IPS-NIHi7 (cell line): Measurements from ENCODE around the gene TRIM6.
"Not testable (repeated sequence)": the region's sequence is repeated elsewhere in the genome, so short reads cannot be mapped to it uniquely, and the experiment has no call there.

Experiments used
- DNase-seq: peaks from one replicate; pipeline ENCODE4 v3.0.0; 2012; ENCODE audit warnings: mixed read lengths; ENCODE audit errors: extremely low spot score

TRIM6 gene

GRCh38 chr11:5604896-5605295 is 8.5 kb downstream of the TRIM6 start:
- DNase-seq = no peak

GRCh38 chr11:5605849-5606248 is 9.4 kb downstream of the TRIM6 start:
- no peak for DNase-seq

GRCh38 chr11:5608808-5609207 is 12.4 kb downstream of the TRIM6 start:
- DNase-seq = no peak

- no peak for DNase-seq
These were observed 14.0 kb downstream of the TRIM6 start for GRCh38 chr11:5610446-5610845.

- DNase-seq = peak; percentile 26
These were observed 15.2 kb downstream of the TRIM6 start for GRCh38 chr11:5611627-5612026.

GRCh38 chr11:5618807-5619206 is 22.4 kb downstream of the TRIM6 start:
- DNase-seq = no peak

GRCh38 chr11:5620651-5621521 is 24.4 kb downstream of the TRIM6 start:
- peak; percentile 14 for DNase-seq

GRCh38 chr11:5621580-5621979 is 25.1 kb downstream of the TRIM6 start:
- no peak for DNase-seq

- DNase-seq = no peak
These were observed 26.4 kb downstream of the TRIM6 start for GRCh38 chr11:5622802-5623201.

- DNase-seq = peak; percentile 72
These were observed 28.2 kb downstream of the TRIM6 start, which contains the start of gene TRIM34 for GRCh38 chr11:5624489-5625279. TSS of gene TRIM34 (plus strand) at chr11:5625001. CDS start at chr11:5632332, 7,331 bp downstream.

GRCh38 chr11:5625281-5625680 is 28.8 kb downstream of the TRIM6 start:
- DNase-seq = no peak

- DNase-seq = no peak
These were observed 29.8 kb downstream of the TRIM6 start for GRCh38 chr11:5626196-5626595.

GRCh38 chr11:5631417-5631816 is 35.0 kb downstream of the TRIM6 start:
- DNase-seq = no peak

GRCh38 chr11:5631969-5632635 is 35.7 kb downstream of the TRIM6 start:
- DNase-seq = no peak

GRCh38 chr11:5639953-5640352 is 43.5 kb downstream of the TRIM6 start:
- DNase-seq = no peak

GRCh38 chr11:5643585-5643984 is 47.1 kb downstream of the TRIM6 start:
- no peak for DNase-seq

GRCh38 chr11:5646139-5646538 is 49.7 kb downstream of the TRIM6 start:
- no peak for DNase-seq

- DNase-seq = no peak
These were observed 59.0 kb downstream of the TRIM6 start for GRCh38 chr11:5655474-5655873.

GRCh38 chr11:5656956-5657355 is 60.5 kb downstream of the TRIM6 start:
- not testable (repeated sequence) for DNase-seq

GRCh38 chr11:5658318-5658717 is 61.9 kb downstream of the TRIM6 start:
- DNase-seq = no peak
